Neutrophil (primary cell): ENCODE data around the gene IL17D.

Experiments used
- H3K27ac ChIP-seq: fragments of 200-600 bp; sonication (generic); 2 replicates; pipeline ENCODE4 v1.5.1; 2016; ENCODE audit warnings: mild to moderate bottlenecking, moderate library complexity
- H3K27me3 ChIP-seq: fragments of 200-600 bp; sonication (generic); 2 replicates; pipeline ENCODE4 v1.6.0; 2016; ENCODE audit warnings: mild to moderate bottlenecking
- H3K36me3 ChIP-seq: fragments of 200-600 bp; sonication (generic); 2 replicates; pipeline ENCODE4 v1.5.1; 2017
- H3K4me1 ChIP-seq, 2 experiments: fragments of 200-600 bp in 1 of 2; sonication (generic) in 1 of 2; 1 replicate in 1 of 2; 2 replicates in 1 of 2; pipeline versions ENCODE4 v1.5.1 to v1.6.1; 2013 to 2016; ENCODE audit warnings: low read depth in 1 of 2, low read length in 1 of 2, mild to moderate bottlenecking in 1 of 2, moderate library complexity in 1 of 2; ENCODE audit not compliant: control insufficient read depth in 1 of 2, insufficient read depth in 1 of 2
- H3K4me3 ChIP-seq, 2 experiments: fragments of 200-600 bp in 1 of 2; sonication (generic) in 1 of 2; 1 replicate in 1 of 2; 2 replicates in 1 of 2; pipeline ENCODE4 v1.5.1; 2013 to 2016; ENCODE audit warnings: low read depth in 1 of 2, low read length in 1 of 2, mild to moderate bottlenecking in 1 of 2, moderate library complexity in 1 of 2
- H3K9me3 ChIP-seq: fragments of 200-600 bp; sonication (generic); 2 replicates; pipeline ENCODE4 v1.5.1; 2016
- CTCF ChIP-seq: fragments of 200-600 bp; sonication (generic); IDR thresholded peaks from 2 replicates; pipeline ENCODE4 v1.5.1; 2016; ENCODE audit warnings: antibody characterized with exemption

Gene IL17D, protein sequence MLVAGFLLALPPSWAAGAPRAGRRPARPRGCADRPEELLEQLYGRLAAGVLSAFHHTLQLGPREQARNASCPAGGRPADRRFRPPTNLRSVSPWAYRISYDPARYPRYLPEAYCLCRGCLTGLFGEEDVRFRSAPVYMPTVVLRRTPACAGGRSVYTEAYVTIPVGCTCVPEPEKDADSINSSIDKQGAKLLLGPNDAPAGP

DNA sequence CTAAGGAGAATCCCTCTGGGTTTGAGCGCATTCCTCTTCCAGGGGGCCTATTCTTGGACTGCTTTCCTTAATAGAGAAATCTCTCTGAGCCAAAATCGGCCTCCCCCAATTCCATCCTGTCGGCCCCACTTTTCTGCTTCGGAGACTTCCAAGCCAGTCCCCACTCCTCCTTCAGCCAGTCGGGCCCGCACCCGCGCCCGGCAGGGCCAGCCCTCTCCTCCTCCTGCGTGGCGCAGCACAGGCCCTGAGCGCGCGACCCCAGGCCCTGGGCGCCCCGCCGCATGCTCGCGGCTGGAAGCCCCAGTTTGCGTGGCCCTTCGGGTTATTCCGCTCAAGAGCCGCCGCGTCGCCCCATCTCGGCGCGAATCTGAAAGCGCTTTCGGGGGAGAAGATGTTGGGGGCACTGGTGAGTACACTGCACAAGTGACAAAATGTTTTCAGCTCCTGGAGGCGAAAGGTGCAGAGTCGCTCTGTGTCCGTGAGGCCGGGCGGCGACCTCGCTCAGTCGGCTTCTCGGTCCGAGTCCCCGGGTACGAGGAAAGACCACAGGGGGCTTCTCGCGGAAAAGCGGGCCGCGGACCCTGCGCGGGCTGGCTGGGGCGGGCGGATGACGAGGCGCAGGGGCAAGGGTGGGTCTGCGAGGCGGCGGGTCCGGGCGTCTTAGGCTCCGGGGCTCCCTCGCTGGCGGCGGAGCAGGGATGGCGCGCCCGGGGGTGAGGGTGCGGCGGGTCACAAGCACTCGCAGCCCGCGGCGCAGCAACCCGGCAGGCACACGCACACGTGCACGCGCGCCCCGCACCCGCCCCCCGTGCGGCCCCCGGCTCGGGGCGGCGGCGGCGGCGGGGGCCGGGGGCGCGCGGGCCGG lies at the start of gene IL17D:
Gene IL17D (plus strand): TSS at position 785 of the 865 bp plus-strand sequence. CDS start 303 bp downstream, outside the sequence.
- Histone ChIP-seq H3K4me3 (peak within 1 kb of the TSS; percentile 35 to 56), H3K9me3 (no peaks in the 10 kb centered on the region), H3K27me3 (peaks cover 74% of the 10 kb centered on the region), H3K36me3 (no peaks in the 10 kb centered on the region), H3K4me1 (peaks cover 9 to 13% of the 10 kb centered on the region in 2 experiments), H3K27ac (no peak within 1 kb of the TSS)
- no peak for TF ChIP-seq CTCF

DNA sequence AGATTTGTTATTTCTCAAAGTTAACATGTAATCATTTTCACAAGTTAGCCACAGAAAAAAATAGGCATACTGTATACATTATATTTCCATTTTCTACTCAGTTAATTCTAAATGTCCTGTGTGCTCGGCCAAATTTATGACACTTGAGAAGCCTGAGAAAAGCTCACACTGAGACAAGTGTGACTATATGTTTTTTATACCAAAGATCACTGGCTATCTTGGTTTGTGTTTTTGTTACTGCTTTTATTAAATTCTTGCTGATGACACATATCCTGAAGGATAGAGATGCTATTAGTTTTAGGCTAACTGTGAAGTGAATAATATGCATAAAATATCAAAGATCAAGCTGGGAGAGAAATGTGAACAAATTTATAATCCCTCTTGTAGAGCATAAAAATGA lies 49.3 kb upstream of the IL17D start:
- no peak for TF ChIP-seq CTCF
- H3K27me3 ChIP-seq, result no peaks in the 10 kb centered on the region
- no peaks in the 10 kb centered on the region for H3K9me3 ChIP-seq

GRCh38 chr13:20658451-20659040 lies 45.0 kb upstream of the IL17D start:
- no peak overlapping the region for H3K4me3 ChIP-seq
- H3K27me3 ChIP-seq, result no peaks in the 10 kb centered on the region
- H3K27ac ChIP-seq, result no peak overlapping the region
- no peaks in the 10 kb centered on the region for H3K9me3 ChIP-seq
- no peak for TF ChIP-seq CTCF
- no peaks in the 10 kb centered on the region for H3K36me3 ChIP-seq
- no peaks in the 10 kb centered on the region for H3K4me1 ChIP-seq

More for the DNA sequence above, 49.3 kb upstream of the IL17D start:
- Histone ChIP-seq H3K27ac (no peak overlapping the region), H3K4me1 (no peaks in the 10 kb centered on the region), H3K36me3 (no peaks in the 10 kb centered on the region), H3K4me3 (no peak overlapping the region)

GRCh38 chr13:20664351-20664750 lies 39.1 kb upstream of the IL17D start:
- TF ChIP-seq CTCF, result no peak
- Histone ChIP-seq H3K4me3 (no peak overlapping the region), H3K36me3 (no peaks in the 10 kb centered on the region), H3K27me3 (no peaks in the 10 kb centered on the region), H3K9me3 (no peaks in the 10 kb centered on the region), H3K27ac (no peak overlapping the region), H3K4me1 (no peaks in the 10 kb centered on the region)

- Histone ChIP-seq H3K36me3 (no peaks in the 10 kb centered on the region), H3K27ac (no peak overlapping the region), H3K9me3 (no peaks in the 10 kb centered on the region), H3K4me3 (no peak overlapping the region), H3K4me1 (no peaks in the 10 kb centered on the region), H3K27me3 (no peaks in the 10 kb centered on the region)
- no peak for TF ChIP-seq CTCF
Measured at GRCh38 chr13:20666948-20667347, 36.6 kb upstream of the IL17D start.
